Measurements from ENCODE around the gene KRT28. TPM values are rescaled to one million over a fixed set of nuclear protein-coding genes. Genes with fewer than 3 reads are reported as not detected.

KRT28 gene
- total and polyA plus RNA-seq, 2 of the 13 experiments (the other 11 are each of a cell fraction or from before 2014, with no cell fraction given), result not detected

DNA sequence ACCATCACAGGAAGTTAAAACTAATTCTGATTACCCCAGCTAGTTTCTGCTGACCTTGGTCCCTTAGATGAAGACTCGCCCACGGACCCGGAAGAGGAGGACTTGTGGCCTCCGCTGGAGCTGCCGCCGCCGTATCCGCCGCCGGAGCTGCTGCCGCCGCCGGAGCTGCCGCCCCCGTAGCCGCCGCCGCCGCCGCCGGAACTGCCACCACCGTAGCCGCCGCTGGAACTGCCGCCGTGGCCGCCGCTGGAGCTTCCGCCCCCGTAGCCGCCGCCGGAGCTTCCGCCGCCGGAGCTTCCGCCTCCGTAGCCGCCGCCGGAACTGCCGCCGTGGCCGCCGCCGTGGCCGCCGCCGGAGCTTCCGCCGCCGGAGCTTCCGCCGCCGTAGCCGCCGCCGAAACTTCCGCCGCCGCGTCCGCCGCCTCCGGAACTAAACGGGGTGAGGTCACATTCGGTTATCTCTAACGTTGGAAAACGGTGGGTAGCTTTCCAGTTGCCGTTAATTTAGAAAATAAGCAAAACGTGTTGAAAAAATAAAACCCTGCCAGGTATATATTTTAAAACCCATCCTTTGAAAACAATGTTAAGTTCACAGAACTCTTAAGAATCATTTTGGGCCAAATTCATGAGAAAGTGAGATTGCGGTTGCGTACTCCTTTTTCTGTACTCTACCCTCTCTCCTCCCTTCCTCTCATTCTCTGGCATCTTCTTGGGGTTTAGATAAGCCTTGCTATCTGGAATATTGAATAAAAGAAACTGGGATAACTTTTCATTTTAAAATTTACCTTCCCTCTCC lies 19.2 kb upstream of the KRT28 start (continued):
- TF ChIP-seq BATF2 (CRISPR knock-in tag; IDR thresholded peaks at IDR 0.05) (no peak), SAFB2 (CRISPR knock-in tag; IDR thresholded peaks at IDR 0.05; ENCODE audit: borderline replicate concordance, low read depth) (no peak), RXRB (CRISPR knock-in tag; IDR thresholded peaks at IDR 0.05; ENCODE audit: borderline replicate concordance) (peak; percentile 54; the same call in 1 of the 2 replicates), NBN (conservative IDR thresholded peaks at IDR 0.05) (no peak), DNMT1 (CRISPR knock-in tag; IDR thresholded peaks at IDR 0.05) (no peak), ZNF432 (CRISPR knock-in tag; IDR thresholded peaks at IDR 0.05; ENCODE audit: borderline replicate concordance) (no peak), ZBTB46 (CRISPR knock-in tag; IDR thresholded peaks at IDR 0.05; ENCODE audit: borderline replicate concordance) (no peak), HOXA5 (CRISPR knock-in tag; IDR thresholded peaks at IDR 0.05) (peak; percentile 54; the same call in 1 of the 2 replicates), HHEX (CRISPR knock-in tag; IDR thresholded peaks at IDR 0.05) (no peak), ELF3 (CRISPR knock-in tag; IDR thresholded peaks at IDR 0.05) (peak; percentile 79), KLF11 (CRISPR knock-in tag; IDR thresholded peaks at IDR 0.05) (no peak), MYNN (CRISPR knock-in tag; IDR thresholded peaks at IDR 0.05; ENCODE audit: low read depth) (no peak), HOXA3 (CRISPR knock-in tag; IDR thresholded peaks at IDR 0.05) (peak; percentile 83), SRF (IDR thresholded peaks at IDR 0.05; ENCODE audit: low read depth, low read length) (no peak), ZFY (CRISPR knock-in tag; IDR thresholded peaks at IDR 0.05) (peak; percentile 37), CCAR2 (optimal IDR thresholded peaks at IDR 0.05; ENCODE audit: low read depth, low read length) (no peak), ZNF142 (CRISPR knock-in tag; IDR thresholded peaks at IDR 0.05) (0 out of 2 replicates have a peak, but pooled peaks have one; percentile 14), MYPOP (CRISPR knock-in tag; IDR thresholded peaks at IDR 0.05) (peak; percentile 54; the same call in 1 of the 2 replicates)
- TF ChIP-seq, protein P1, sequence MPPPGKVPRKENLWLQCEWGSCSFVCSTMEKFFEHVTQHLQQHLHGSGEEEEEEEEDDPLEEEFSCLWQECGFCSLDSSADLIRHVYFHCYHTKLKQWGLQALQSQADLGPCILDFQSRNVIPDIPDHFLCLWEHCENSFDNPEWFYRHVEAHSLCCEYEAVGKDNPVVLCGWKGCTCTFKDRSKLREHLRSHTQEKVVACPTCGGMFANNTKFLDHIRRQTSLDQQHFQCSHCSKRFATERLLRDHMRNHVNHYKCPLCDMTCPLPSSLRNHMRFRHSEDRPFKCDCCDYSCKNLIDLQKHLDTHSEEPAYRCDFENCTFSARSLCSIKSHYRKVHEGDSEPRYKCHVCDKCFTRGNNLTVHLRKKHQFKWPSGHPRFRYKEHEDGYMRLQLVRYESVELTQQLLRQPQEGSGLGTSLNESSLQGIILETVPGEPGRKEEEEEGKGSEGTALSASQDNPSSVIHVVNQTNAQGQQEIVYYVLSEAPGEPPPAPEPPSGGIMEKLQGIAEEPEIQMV (CRISPR knock-in tag; IDR thresholded peaks at IDR 0.05; ENCODE audit: low read depth), result peak; percentile 84
